Subcutaneous abdominal adipose tissue (tissue), 5 donors: ENCODE measurements around the gene GOLGA6L2.
"Not testable (repeated sequence)": the region's sequence is repeated elsewhere in the genome, so short reads cannot be mapped to it uniquely, and the experiment has no call there.

Source experiments
- H3K27ac ChIP-seq: one replicate; pipeline ENCODE4 v1.7.0; 2013; ENCODE audit warnings: low read depth, mild to moderate bottlenecking, inconsistent platforms, low read length, moderate library complexity
- H3K27me3 ChIP-seq, 5 donors: one replicate each; pipeline ENCODE4 v1.7.0; 2013; ENCODE audit warnings: low read length in 5 of 5, inconsistent platforms in 1 of 5; ENCODE audit not compliant: control insufficient read depth in 5 of 5, insufficient read depth in 4 of 5
- H3K36me3 ChIP-seq, 5 donors: one replicate each; pipeline ENCODE4 v1.7.0; 2013; ENCODE audit warnings: low read length in 5 of 5; ENCODE audit not compliant: control insufficient read depth in 5 of 5, insufficient read depth in 5 of 5
- H3K4me1 ChIP-seq, 5 donors: one replicate each; pipeline ENCODE4 v1.7.0; 2013; ENCODE audit warnings: low read length in 5 of 5, mild to moderate bottlenecking in 3 of 5, moderate library complexity in 1 of 5; ENCODE audit not compliant: control insufficient read depth in 5 of 5, insufficient read depth in 5 of 5
- H3K4me3 ChIP-seq, 5 donors: one replicate each; pipeline ENCODE4 v1.7.0; 2013; ENCODE audit warnings: low read length in 5 of 5, low read depth in 1 of 5
- H3K9ac ChIP-seq, 5 donors: one replicate each; pipeline ENCODE4 v1.7.0; 2013; ENCODE audit warnings: low read length in 5 of 5, mild to moderate bottlenecking in 4 of 5, moderate library complexity in 3 of 5
- H3K9me3 ChIP-seq, 5 donors: one replicate each; pipeline ENCODE4 v1.7.0; 2013; ENCODE audit warnings: low read length in 5 of 5; ENCODE audit not compliant: control insufficient read depth in 5 of 5
- donor health status: healthy.
- donor health status: healthy.
- donor health status: healthy.
- donor health status: healthy.
- donor health status: healthy.

GOLGA6L2 gene

DNA sequence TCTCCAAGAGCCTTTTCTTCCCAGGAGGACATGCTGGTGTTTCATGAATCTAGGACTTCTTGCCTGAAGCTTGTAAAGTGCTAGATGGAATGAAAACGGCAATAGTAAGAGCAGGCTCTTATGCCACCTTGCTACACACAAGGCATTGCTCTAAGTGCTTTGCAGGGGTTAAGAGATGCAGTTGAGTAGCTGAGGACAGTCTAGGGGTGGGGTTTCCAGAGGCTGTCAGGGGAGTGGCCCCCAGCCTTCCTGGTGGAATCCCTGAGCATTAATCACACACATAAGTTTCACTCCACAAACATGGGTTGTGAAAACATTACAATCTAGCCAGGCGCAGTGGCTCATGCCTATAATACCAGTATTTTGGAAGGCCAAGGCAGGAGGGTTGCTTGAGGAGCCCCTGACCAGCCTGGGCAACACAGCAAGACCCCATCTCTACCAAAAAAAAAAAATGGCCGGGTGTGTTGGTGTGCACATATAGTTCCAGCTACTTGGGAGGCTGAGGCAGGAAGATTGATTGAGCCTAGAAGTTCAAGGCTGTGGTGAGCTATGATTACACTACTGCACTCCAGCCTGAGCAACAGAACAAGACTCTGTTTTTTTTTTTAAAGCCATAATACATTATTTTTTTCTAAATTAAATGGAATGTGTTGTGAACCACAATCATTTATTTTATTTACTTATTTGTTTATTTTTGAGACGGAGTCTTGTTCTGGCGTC, 34.0 kb downstream of the GOLGA6L2 start:
- H3K9me3 ChIP-seq, H3K4me1 ChIP-seq, H3K36me3 ChIP-seq, H3K9ac ChIP-seq, H3K27ac ChIP-seq, H3K27me3 ChIP-seq, H3K4me3 ChIP-seq: not testable (repeated sequence)

DNA sequence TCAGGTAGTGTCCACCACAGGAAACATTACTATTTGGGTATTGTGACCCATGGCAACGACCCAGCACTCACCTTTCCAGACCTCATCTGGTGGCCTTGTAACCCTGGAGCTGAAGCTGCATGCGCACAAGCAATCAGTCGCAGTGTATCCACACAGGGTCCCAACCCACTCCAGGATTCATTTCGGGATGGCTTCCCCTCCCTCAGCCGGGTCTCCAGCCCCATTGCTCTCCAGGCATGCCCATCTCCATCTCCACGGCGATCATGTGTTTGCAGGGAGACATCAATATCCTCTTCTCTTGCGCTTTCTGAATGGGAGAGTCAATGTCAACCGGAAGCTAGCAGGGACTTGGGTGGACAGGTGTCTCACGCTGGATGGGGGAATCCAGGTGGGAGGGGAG, 35.2 kb downstream of the GOLGA6L2 start:
- H3K9ac ChIP-seq: no peak overlapping the region
- peaks cover 0 to 2% (median 0%) of the 10 kb centered on the region in 5 donors for H3K9me3 ChIP-seq
- no peak overlapping the region for H3K4me3 ChIP-seq
- H3K27me3 ChIP-seq: no peaks in the 10 kb centered on the region
- H3K36me3 ChIP-seq: no peaks in the 10 kb centered on the region
- no peaks in the 10 kb centered on the region for H3K4me1 ChIP-seq
- no peak overlapping the region for H3K27ac ChIP-seq

DNA sequence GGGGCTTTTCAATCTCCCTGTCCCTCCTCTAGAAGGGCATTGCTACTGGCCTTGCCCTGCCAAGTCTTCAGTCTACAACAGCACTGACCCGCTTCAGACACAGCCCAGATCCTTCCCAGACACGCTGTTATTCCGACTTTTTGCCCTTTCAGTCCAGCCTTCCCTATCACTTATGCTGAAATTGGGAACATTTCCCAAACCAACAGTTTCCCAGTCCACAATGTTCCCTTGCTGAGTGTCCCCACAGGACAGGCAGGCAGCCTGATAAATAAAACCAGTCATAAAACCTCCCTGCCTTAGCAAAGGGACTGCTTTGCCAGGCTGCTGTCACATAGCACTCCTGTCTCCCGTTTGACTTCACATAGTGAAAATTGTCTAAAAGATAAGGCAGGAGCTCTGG, 43.5 kb downstream of the GOLGA6L2 start:
- H3K4me1 ChIP-seq: no peaks in the 10 kb centered on the region
- H3K27me3 ChIP-seq: no peaks in the 10 kb centered on the region
- peaks cover 0 to 7% (median 0%) of the 10 kb centered on the region in 5 donors for H3K9me3 ChIP-seq
- H3K9ac ChIP-seq: no peak overlapping the region
- no peak overlapping the region for H3K4me3 ChIP-seq
- H3K27ac ChIP-seq: no peak overlapping the region
- H3K36me3 ChIP-seq: no peaks in the 10 kb centered on the region

DNA sequence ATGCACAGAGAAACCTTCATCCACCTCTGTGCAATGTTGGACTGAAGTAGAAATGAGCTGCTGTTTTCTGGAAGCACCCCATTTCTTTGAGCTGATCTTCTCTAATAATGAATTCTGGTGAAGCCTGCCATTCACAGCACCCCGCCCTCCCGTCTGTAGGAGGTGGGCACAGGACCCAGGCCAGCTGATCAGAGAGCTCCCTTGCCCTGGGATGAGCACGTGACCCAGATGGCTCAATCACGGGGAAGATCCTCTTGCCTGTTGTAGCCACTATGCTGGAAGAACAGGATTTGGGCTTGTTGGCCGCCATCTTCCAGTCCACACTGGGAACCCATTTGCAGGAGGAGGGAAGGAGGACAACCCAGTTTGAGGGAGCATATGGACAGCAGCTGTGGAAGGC, 44.5 kb downstream of the GOLGA6L2 start:
- Histone ChIP-seq H3K9ac (no peak overlapping the region), H3K9me3 (peaks cover 0 to 7% (median 0%) of the 10 kb centered on the region in 5 donors), H3K4me3 (no peak overlapping the region), H3K4me1 (peaks cover 0 to 4% (median 2%) of the 10 kb centered on the region in 5 donors), H3K36me3 (no peaks in the 10 kb centered on the region), H3K27me3 (no peaks in the 10 kb centered on the region), H3K27ac (no peak overlapping the region)

DNA sequence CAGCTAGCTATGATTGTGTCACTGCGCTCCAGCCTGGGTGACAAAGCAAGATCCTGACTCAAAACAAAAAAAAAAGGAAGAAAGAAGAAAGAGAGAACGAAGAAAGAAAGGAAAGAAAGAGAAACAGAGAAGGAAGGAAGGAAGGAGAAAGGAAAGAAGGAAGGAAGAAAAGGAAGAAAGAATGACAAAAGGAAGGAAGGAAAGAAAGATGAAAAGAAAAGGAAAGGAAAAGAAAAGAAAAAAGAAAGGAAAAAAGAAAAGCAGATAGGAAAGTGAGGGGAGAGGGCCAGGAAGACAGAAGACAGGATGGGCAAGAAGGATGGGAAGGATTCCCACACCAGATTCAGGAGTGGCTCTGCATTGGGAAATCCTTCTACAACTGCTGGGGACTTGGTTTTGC, 44.9 kb downstream of the GOLGA6L2 start:
- Histone ChIP-seq H3K27ac (no peak overlapping the region), H3K27me3 (no peaks in the 10 kb centered on the region), H3K9ac (no peak overlapping the region)

DNA sequence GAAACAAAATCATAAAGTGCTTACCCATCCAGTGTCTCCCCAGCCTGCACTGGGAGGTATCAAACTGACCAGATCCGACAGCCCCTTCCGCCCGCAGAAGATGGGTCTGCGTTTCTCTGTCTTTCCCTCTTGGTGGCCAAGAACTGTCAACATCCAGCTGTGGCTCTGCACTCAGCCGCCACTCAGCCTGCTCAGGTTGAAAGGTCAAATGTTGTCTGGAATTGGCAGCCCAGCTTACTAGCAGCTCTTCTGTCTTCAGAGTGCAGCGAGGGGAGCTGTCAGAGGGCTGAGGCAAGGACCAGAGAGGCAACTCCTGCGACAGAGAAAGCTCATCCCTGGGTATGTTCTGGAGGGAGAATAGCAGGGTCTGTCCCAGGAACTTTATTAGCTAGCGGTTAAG, 45.4 kb downstream of the GOLGA6L2 start:
- no peak overlapping the region for H3K9ac ChIP-seq

More for the DNA sequence above, 44.9 kb downstream of the GOLGA6L2 start:
- Histone ChIP-seq H3K4me3 (no peak overlapping the region), H3K36me3 (no peaks in the 10 kb centered on the region), H3K9me3 (peaks cover 0 to 7% (median 0%) of the 10 kb centered on the region in 5 donors), H3K4me1 (peaks cover 0 to 4% (median 2%) of the 10 kb centered on the region in 5 donors)

DNA sequence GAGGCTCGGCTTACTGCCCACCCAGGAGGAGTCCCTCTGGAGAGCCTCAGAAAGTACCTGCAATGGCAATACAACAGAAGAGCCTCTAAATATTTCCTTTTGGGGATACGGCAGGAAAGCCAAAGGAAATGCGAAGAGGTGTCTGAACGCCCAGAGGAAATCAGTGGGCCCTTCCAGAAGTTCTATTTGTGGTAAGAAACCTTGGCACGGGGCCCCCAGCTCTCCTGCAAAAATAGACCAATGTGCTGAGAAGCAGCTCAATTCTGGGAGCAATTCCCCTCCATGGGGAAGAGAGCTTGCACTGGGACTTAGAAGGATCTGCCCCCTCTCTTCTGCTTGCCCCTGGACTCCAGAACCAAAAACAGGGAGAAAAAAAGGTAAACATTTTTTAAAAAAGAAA, 47.8 kb downstream of the GOLGA6L2 start:
- not testable (repeated sequence) for H3K36me3 ChIP-seq, H3K27me3 ChIP-seq, H3K9me3 ChIP-seq, H3K4me1 ChIP-seq, H3K27ac ChIP-seq, H3K4me3 ChIP-seq, H3K9ac ChIP-seq

More for the DNA sequence above, 45.4 kb downstream of the GOLGA6L2 start:
- H3K27me3 ChIP-seq: no peaks in the 10 kb centered on the region
- no peak overlapping the region for H3K27ac ChIP-seq
- H3K4me3 ChIP-seq: no peak overlapping the region
- H3K9me3 ChIP-seq: peaks cover 0 to 5% (median 0%) of the 10 kb centered on the region in 5 donors
- H3K4me1 ChIP-seq: peaks cover 0 to 4% (median 2%) of the 10 kb centered on the region in 5 donors
- H3K36me3 ChIP-seq: no peaks in the 10 kb centered on the region

DNA sequence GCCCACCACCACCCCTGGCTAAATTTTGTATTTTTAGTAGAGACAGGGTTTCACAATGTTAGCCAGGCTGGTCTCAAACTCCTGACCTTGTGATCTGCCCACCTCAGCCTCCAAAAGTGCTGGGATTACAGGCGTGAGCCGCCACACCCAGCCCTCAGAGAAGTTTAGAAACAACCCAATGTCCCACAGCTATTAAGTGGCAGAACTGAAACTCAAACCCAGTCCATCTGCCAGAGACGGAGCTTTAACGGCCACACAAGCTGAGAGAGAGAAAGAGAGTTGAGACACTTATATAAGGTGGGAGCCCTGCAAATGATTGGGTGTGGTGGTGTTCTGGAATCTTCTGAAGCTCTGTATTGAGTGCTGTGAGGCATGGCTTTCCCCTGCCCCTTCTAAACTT, 48.7 kb downstream of the GOLGA6L2 start:
- not testable (repeated sequence) for H3K9ac ChIP-seq

DNA sequence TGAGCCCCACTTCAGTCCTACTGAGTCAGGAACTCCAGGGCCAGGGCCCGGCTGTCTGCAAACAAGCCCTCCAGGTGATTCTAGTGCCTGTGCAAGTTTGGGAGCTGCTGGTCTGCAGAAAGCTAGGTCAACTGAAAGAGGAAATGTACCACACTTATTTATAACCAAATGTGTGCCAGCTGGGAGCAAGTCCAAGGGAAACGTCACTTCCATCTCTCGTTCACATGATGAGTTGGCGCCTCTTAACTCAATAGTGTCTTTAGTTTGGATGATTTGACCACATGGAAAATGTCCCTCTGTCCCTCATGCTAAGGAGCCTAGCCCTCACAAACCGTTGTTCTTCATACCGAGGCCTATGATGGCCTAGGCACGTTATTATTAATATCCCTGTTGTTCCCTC, 49.3 kb downstream of the GOLGA6L2 start:
- H3K27ac ChIP-seq: no peak overlapping the region
- H3K36me3 ChIP-seq: no peaks in the 10 kb centered on the region
- no peaks in the 10 kb centered on the region for H3K9me3 ChIP-seq
- peaks cover 0 to 3% (median 0%) of the 10 kb centered on the region in 5 donors for H3K27me3 ChIP-seq
- peaks cover 0 to 4% (median 2%) of the 10 kb centered on the region in 5 donors for H3K4me1 ChIP-seq
- no peak overlapping the region for H3K9ac ChIP-seq
- H3K4me3 ChIP-seq: no peak overlapping the region

More for the DNA sequence above, 48.7 kb downstream of the GOLGA6L2 start:
- H3K36me3 ChIP-seq, H3K27me3 ChIP-seq, H3K27ac ChIP-seq, H3K4me3 ChIP-seq, H3K9me3 ChIP-seq, H3K4me1 ChIP-seq: not testable (repeated sequence)

DNA sequence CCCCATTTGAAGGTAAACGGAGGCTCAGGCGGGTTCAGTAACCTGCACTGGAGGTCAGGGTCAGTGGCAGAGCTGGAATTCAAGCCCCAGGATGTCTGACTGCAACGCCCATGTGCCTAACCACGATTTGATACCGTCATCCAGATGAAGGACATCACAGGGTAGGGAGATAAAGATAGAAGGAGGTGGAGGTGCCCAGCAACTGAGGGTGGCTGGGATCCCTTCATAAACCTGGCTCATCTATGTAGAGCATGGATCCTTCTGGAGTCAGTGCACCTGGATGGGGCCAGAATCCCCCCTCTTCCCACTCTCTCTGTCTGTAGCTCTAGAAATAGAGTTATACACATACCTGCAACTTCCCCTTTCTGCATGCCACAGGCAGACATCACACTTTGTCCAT, 51.2 kb downstream of the GOLGA6L2 start:
- Histone ChIP-seq H3K27ac (no peak overlapping the region), H3K36me3 (no peaks in the 10 kb centered on the region), H3K9ac (no peak overlapping the region), H3K4me3 (no peak overlapping the region), H3K27me3 (peaks cover 0 to 3% (median 0%) of the 10 kb centered on the region in 5 donors), H3K9me3 (no peaks in the 10 kb centered on the region), H3K4me1 (peaks cover 0 to 4% (median 2%) of the 10 kb centered on the region in 5 donors)
